Activated CD8-positive, alpha-beta T cell treated with anti-CD3 and anti-CD28 coated beads, Interleukin-2, amount 10 ng/mL, durations not matched to agents 7 days and 5 days (primary cell): ENCODE measurements around the gene MAGI2. TPM values are rescaled to one million over a fixed set of nuclear protein-coding genes. Genes with fewer than 3 reads are reported as not detected.

Experiments used
- ATAC-seq: fragments of 150-1000 bp; cut with Tn5 transposase; one replicate; pipeline ENCODE4 v1.10.0; 2021; ENCODE audit warnings: moderate library complexity
- CTCF ChIA-PET: fragments of 350-600 bp; sonication (Branson Sonifier 250); formaldehyde crosslinking; loops from one replicate; lab custom pipeline; 2021; ENCODE audit warnings: antibody characterized with exemption; lab: Charles Lee
- POLR2A ChIA-PET: fragments of 350-600 bp; sonication (Branson Sonifier 250); formaldehyde crosslinking; loops from one replicate; lab custom pipeline; 2021; ENCODE audit warnings: antibody characterized with exemption; lab: Charles Lee
- DNase-seq: peaks from one replicate; pipeline ENCODE4 v3.0.0-alpha.2; 2020
- H3K27ac Mint-ChIP-seq: one replicate; pipeline ENCODE4 v1.8.0; 2021; ENCODE audit warnings: mild to moderate bottlenecking, mixed read lengths
- H3K27me3 Mint-ChIP-seq: one replicate; pipeline ENCODE4 v1.8.0; 2021; ENCODE audit warnings: low read depth, mixed read lengths
- H3K36me3 Mint-ChIP-seq: one replicate; pipeline ENCODE4 v1.8.0; 2021; ENCODE audit warnings: low read depth, mixed read lengths
- H3K4me1 Mint-ChIP-seq: one replicate; pipeline ENCODE4 v1.8.0; 2021; ENCODE audit warnings: low read depth, mixed read lengths
- H3K4me3 Mint-ChIP-seq: one replicate; pipeline ENCODE4 v1.8.0; 2021; ENCODE audit warnings: mild to moderate bottlenecking, mixed read lengths
- H3K9me3 Mint-ChIP-seq: one replicate; pipeline ENCODE4 v1.8.0; 2022; ENCODE audit warnings: mixed read lengths; ENCODE audit not compliant: insufficient read depth
- total RNA-seq, 2 experiments: library from RNA; stranded (reverse); gene quantifications; one replicate each; pipeline ENCODE4 v1.2.3, GENCODE V29; 2021

MAGI2 gene
- total RNA-seq, 2 experiments from 2014 or later: 0.05 TPM; not detected in 1

- Mint-ChIP-seq H3K27ac (no peak overlapping the region), H3K27me3 (no peaks in the 10 kb centered on the region), H3K36me3 (no peaks in the 10 kb centered on the region), H3K4me3 (no peak overlapping the region), H3K9me3 (no peaks in the 10 kb centered on the region), H3K4me1 (no peaks in the 10 kb centered on the region)
- ChIA-PET CTCF (no interaction called here), POLR2A (no interaction called here)
- DNase-seq (no peak), ATAC-seq (no peak)
These were observed 769.3 kb downstream of the MAGI2 start for GRCh38 chr7:78684201-78684600.

GRCh38 chr7:78683566-78683965 is 769.9 kb downstream of the MAGI2 start:
- H3K4me1 Mint-ChIP-seq: no peaks in the 10 kb centered on the region
- POLR2A ChIA-PET: no interaction called here
- ATAC-seq: no peak
- H3K27ac Mint-ChIP-seq: no peak overlapping the region
- H3K4me3 Mint-ChIP-seq: no peak overlapping the region
- CTCF ChIA-PET: no interaction called here
- no peak for DNase-seq
- no peaks in the 10 kb centered on the region for H3K36me3 Mint-ChIP-seq
- no peaks in the 10 kb centered on the region for H3K27me3 Mint-ChIP-seq
- H3K9me3 Mint-ChIP-seq: no peaks in the 10 kb centered on the region

- Mint-ChIP-seq H3K27me3 (no peaks in the 10 kb centered on the region), H3K4me1 (no peaks in the 10 kb centered on the region), H3K36me3 (no peaks in the 10 kb centered on the region), H3K9me3 (no peaks in the 10 kb centered on the region), H3K4me3 (no peak overlapping the region), H3K27ac (no peak overlapping the region)
- ATAC-seq: no peak
- no peak for DNase-seq
- CTCF ChIA-PET: no interaction called here
- POLR2A ChIA-PET: no interaction called here
These were observed 774.2 kb downstream of the MAGI2 start for GRCh38 chr7:78679112-78679876.

- no peak for ATAC-seq
- Mint-ChIP-seq H3K9me3 (no peaks in the 10 kb centered on the region), H3K36me3 (no peaks in the 10 kb centered on the region), H3K4me3 (no peak overlapping the region), H3K27ac (no peak overlapping the region), H3K27me3 (no peaks in the 10 kb centered on the region), H3K4me1 (no peaks in the 10 kb centered on the region)
- ChIA-PET CTCF (no interaction called here), POLR2A (no interaction called here)
- DNase-seq: no peak
These were observed 776.1 kb downstream of the MAGI2 start for GRCh38 chr7:78677391-78677790.

- Mint-ChIP-seq H3K27me3 (no peaks in the 10 kb centered on the region), H3K4me3 (no peak overlapping the region), H3K27ac (no peak overlapping the region), H3K36me3 (no peaks in the 10 kb centered on the region), H3K9me3 (no peaks in the 10 kb centered on the region), H3K4me1 (no peaks in the 10 kb centered on the region)
- ChIA-PET POLR2A (no interaction called here), CTCF (no interaction called here)
- no peak for ATAC-seq
- no peak for DNase-seq
These were observed 778.0 kb downstream of the MAGI2 start for GRCh38 chr7:78675511-78675910.

- H3K36me3 Mint-ChIP-seq: no peaks in the 10 kb centered on the region
- no peak for ATAC-seq
- H3K27ac Mint-ChIP-seq: no peak overlapping the region
- no peaks in the 10 kb centered on the region for H3K4me1 Mint-ChIP-seq
- peaks cover 5% of the 10 kb centered on the region for H3K9me3 Mint-ChIP-seq
- DNase-seq: no peak
- no peaks in the 10 kb centered on the region for H3K27me3 Mint-ChIP-seq
- H3K4me3 Mint-ChIP-seq: no peak overlapping the region
- CTCF ChIA-PET: no interaction called here
- POLR2A ChIA-PET: no interaction called here
These were observed 780.2 kb downstream of the MAGI2 start for GRCh38 chr7:78673272-78673671.

GRCh38 chr7:78662939-78663338 is 790.5 kb downstream of the MAGI2 start:
- H3K27ac Mint-ChIP-seq: no peak overlapping the region
- ChIA-PET CTCF (no interaction called here), POLR2A (no interaction called here)
- H3K36me3 Mint-ChIP-seq: no peaks in the 10 kb centered on the region
- DNase-seq (no peak), ATAC-seq (no peak)
- H3K27me3 Mint-ChIP-seq: no peaks in the 10 kb centered on the region
- H3K9me3 Mint-ChIP-seq: peaks cover 4% of the 10 kb centered on the region
- H3K4me1 Mint-ChIP-seq: no peaks in the 10 kb centered on the region
- no peak overlapping the region for H3K4me3 Mint-ChIP-seq

- no peaks in the 10 kb centered on the region for H3K27me3 Mint-ChIP-seq
- no peaks in the 10 kb centered on the region for H3K36me3 Mint-ChIP-seq
- H3K27ac Mint-ChIP-seq: no peak overlapping the region
- no peaks in the 10 kb centered on the region for H3K4me1 Mint-ChIP-seq
- peaks cover 5% of the 10 kb centered on the region for H3K9me3 Mint-ChIP-seq
- H3K4me3 Mint-ChIP-seq: no peak overlapping the region
- ChIA-PET CTCF (no interaction called here), POLR2A (no interaction called here)
- DNase-seq (no peak), ATAC-seq (no peak)
These were observed 803.5 kb downstream of the MAGI2 start for GRCh38 chr7:78649976-78650375.

- Mint-ChIP-seq H3K9me3 (peaks cover 5% of the 10 kb centered on the region), H3K27me3 (no peaks in the 10 kb centered on the region), H3K4me1 (no peaks in the 10 kb centered on the region), H3K4me3 (no peak overlapping the region), H3K27ac (no peak overlapping the region), H3K36me3 (no peaks in the 10 kb centered on the region)
- ChIA-PET POLR2A (no interaction called here), CTCF (no interaction called here)
- DNase-seq: no peak
- ATAC-seq: no peak
These were observed 804.2 kb downstream of the MAGI2 start for GRCh38 chr7:78649236-78649635.

- H3K4me1 Mint-ChIP-seq: no peaks in the 10 kb centered on the region
- no peak overlapping the region for H3K4me3 Mint-ChIP-seq
- CTCF ChIA-PET: no interaction called here
- no peak overlapping the region for H3K27ac Mint-ChIP-seq
- no peak for DNase-seq
- ATAC-seq: no peak
- H3K27me3 Mint-ChIP-seq: no peaks in the 10 kb centered on the region
- no peaks in the 10 kb centered on the region for H3K36me3 Mint-ChIP-seq
- POLR2A ChIA-PET: no interaction called here
- H3K9me3 Mint-ChIP-seq: peaks cover 5% of the 10 kb centered on the region
These were observed 810.7 kb downstream of the MAGI2 start for GRCh38 chr7:78642751-78643150.

GRCh38 chr7:78638364-78638763 is 815.1 kb downstream of the MAGI2 start:
- no peaks in the 10 kb centered on the region for H3K4me1 Mint-ChIP-seq
- no peaks in the 10 kb centered on the region for H3K27me3 Mint-ChIP-seq
- H3K27ac Mint-ChIP-seq: no peak overlapping the region
- CTCF ChIA-PET: no interaction called here
- H3K36me3 Mint-ChIP-seq: no peaks in the 10 kb centered on the region
- DNase-seq: no peak
- ATAC-seq: no peak
- H3K9me3 Mint-ChIP-seq: peaks cover 4% of the 10 kb centered on the region
- no peak overlapping the region for H3K4me3 Mint-ChIP-seq
- POLR2A ChIA-PET: no interaction called here

- DNase-seq (no peak), ATAC-seq (no peak)
- Mint-ChIP-seq H3K36me3 (no peaks in the 10 kb centered on the region), H3K27me3 (no peaks in the 10 kb centered on the region), H3K4me3 (no peak overlapping the region), H3K9me3 (peaks cover 4% of the 10 kb centered on the region), H3K4me1 (no peaks in the 10 kb centered on the region), H3K27ac (no peak overlapping the region)
- ChIA-PET CTCF (no interaction called here), POLR2A (no interaction called here)
These were observed 816.7 kb downstream of the MAGI2 start for GRCh38 chr7:78636727-78637126.
